Measurements from ENCODE around the gene EEF2.
"Not testable (repeated sequence)": the region's sequence is repeated elsewhere in the genome, so short reads cannot be mapped to it uniquely, and the experiment has no call there.

EEF2 gene

GRCh38 chr19:4009990-4010807 lies 24.9 kb upstream of the EEF2 start:
- no peak overlapping the region for H3K4me3 ChIP-seq (ENCODE audit: low read length)
- TF ChIP-seq ZNF274 (IDR thresholded peaks at IDR 0.05; ENCODE audit: low read depth, low read length): no peak

- peak overlapping the region; percentile 98 for H3K4me3 ChIP-seq (ENCODE audit: low read length)
- no peak for TF ChIP-seq ZNF274 (IDR thresholded peaks at IDR 0.05; ENCODE audit: low read depth, low read length)
Observed at GRCh38 chr19:4007836-4008539, 22.7 kb upstream of the EEF2 start.

- peak within 1 kb of the TSS; percentile 98 for H3K4me3 ChIP-seq (ENCODE audit: low read length)
- no peak for TF ChIP-seq ZNF274 (IDR thresholded peaks at IDR 0.05; ENCODE audit: low read depth, low read length)
Observed at GRCh38 chr19:4007021-4007835, 22.0 kb upstream of the EEF2 start, which contains the start of gene PIAS4. Gene PIAS4, plus strand, starts transcription at chr19:4007736. Its CDS starts 25 bp downstream, at chr19:4007761.

- H3K4me3 ChIP-seq (ENCODE audit: low read length): not testable (repeated sequence)
Observed at GRCh38 chr19:4005436-4005835, 20.2 kb upstream of the EEF2 start.

- H3K4me3 ChIP-seq (ENCODE audit: low read length): not testable (repeated sequence)
Observed at GRCh38 chr19:4000798-4001197, 15.5 kb upstream of the EEF2 start.

GRCh38 chr19:3998667-3999412 lies 13.6 kb upstream of the EEF2 start:
- H3K4me3 ChIP-seq (ENCODE audit: low read length): not testable (repeated sequence)

- TF ChIP-seq ZNF274 (IDR thresholded peaks at IDR 0.05; ENCODE audit: low read depth, low read length): no peak
Observed at GRCh38 chr19:3995607-3996006, 10.3 kb upstream of the EEF2 start.

GRCh38 chr19:3990815-3991117 lies 5.5 kb upstream of the EEF2 start:
- H3K4me3 ChIP-seq (ENCODE audit: low read length): no peak overlapping the region
- no peak for TF ChIP-seq ZNF274 (IDR thresholded peaks at IDR 0.05; ENCODE audit: low read depth, low read length)

More at GRCh38 chr19:3995607-3996006, 10.3 kb upstream of the EEF2 start:
- H3K4me3 ChIP-seq (ENCODE audit: low read length): no peak overlapping the region

- no peak for TF ChIP-seq ZNF274 (IDR thresholded peaks at IDR 0.05; ENCODE audit: low read depth, low read length)
Observed at GRCh38 chr19:3987619-3988371, 2.5 kb upstream of the EEF2 start.

GRCh38 chr19:3986260-3987041 lies 1.2 kb upstream of the EEF2 start:
- peak overlapping the region; percentile 70 for H3K4me3 ChIP-seq (ENCODE audit: low read length)
- TF ChIP-seq ZNF274 (IDR thresholded peaks at IDR 0.05; ENCODE audit: low read depth, low read length): no peak

More at GRCh38 chr19:3987619-3988371, 2.5 kb upstream of the EEF2 start:
- H3K4me3 ChIP-seq (ENCODE audit: low read length): peak overlapping the region; percentile 70; the same call in 1 of the 2 replicates

- H3K4me3 ChIP-seq (ENCODE audit: low read length): peak overlapping the region; percentile 70
- TF ChIP-seq ZNF274 (IDR thresholded peaks at IDR 0.05; ENCODE audit: low read depth, low read length): no peak
Observed at GRCh38 chr19:3985643-3986259, 488 bp upstream of the EEF2 start.

GRCh38 chr19:3984584-3984907 lies 717 bp downstream of the EEF2 start:
- peak overlapping the region; percentile 91 for H3K4me3 ChIP-seq (ENCODE audit: low read length)
- TF ChIP-seq ZNF274 (IDR thresholded peaks at IDR 0.05; ENCODE audit: low read depth, low read length): no peak

All from GM08714 (cell line).